T-helper 2 cell treated with Interferon-gamma antibody and Interleukin-4, amounts not matched to agents 5 μg/mL and 100 μg/mL, for 36 hours (primary cell): Measurements from ENCODE around the gene TNN.
"Not testable (repeated sequence)": the region's sequence is repeated elsewhere in the genome, so short reads cannot be mapped to it uniquely, and the experiment has no call there.

ENCODE experiments used
- DNase-seq: peaks from one replicate; pipeline ENCODE4 v3.0.0; 2021; ENCODE audit warnings: low spot score
- H3K27ac Mint-ChIP-seq: one replicate; pipeline ENCODE4 v1.8.0; 2021; ENCODE audit warnings: mild to moderate bottlenecking, mixed read lengths
- H3K27me3 Mint-ChIP-seq: one replicate; pipeline ENCODE4 v1.8.0; 2021; ENCODE audit warnings: low read depth, mixed read lengths
- H3K36me3 Mint-ChIP-seq: one replicate; pipeline ENCODE4 v1.8.0; 2021; ENCODE audit warnings: low read depth, mixed read lengths
- H3K4me1 Mint-ChIP-seq: one replicate; pipeline ENCODE4 v1.8.0; 2021; ENCODE audit warnings: low read depth, mixed read lengths
- H3K4me3 Mint-ChIP-seq: one replicate; pipeline ENCODE4 v1.8.0; 2022; ENCODE audit warnings: mild to moderate bottlenecking, moderate library complexity, mixed read lengths
- H3K9me3 Mint-ChIP-seq: one replicate; pipeline ENCODE4 v1.8.0; 2021; ENCODE audit warnings: mixed read lengths

TNN gene

DNA sequence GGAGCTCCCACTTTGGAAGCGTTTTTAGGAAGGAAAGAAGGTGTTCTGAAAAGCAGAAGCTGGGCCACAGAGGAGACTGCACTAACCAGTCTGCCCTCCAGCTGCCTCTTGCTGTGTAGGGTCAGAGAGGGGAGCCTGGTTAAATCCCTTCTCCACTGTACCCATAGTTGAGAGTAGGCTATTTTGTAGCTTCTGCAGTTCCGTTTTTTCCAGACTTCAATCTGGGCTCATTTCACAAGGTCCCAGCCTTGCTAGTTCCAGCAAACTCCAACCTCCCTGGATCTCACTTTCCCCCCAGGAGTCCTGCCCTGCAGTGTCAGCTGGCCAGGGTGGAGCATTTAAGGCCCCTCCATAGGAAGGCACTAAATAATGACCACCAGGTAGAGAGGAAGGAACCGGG is 11.0 kb downstream of the TNN start:
- Mint-ChIP-seq H3K27me3 (peaks cover 3% of the 10 kb centered on the region), H3K27ac (no peak overlapping the region), H3K4me3 (no peak overlapping the region), H3K4me1 (peaks cover 7% of the 10 kb centered on the region), H3K36me3 (no peaks in the 10 kb centered on the region), H3K9me3 (no peaks in the 10 kb centered on the region)
- no peak for DNase-seq

DNA sequence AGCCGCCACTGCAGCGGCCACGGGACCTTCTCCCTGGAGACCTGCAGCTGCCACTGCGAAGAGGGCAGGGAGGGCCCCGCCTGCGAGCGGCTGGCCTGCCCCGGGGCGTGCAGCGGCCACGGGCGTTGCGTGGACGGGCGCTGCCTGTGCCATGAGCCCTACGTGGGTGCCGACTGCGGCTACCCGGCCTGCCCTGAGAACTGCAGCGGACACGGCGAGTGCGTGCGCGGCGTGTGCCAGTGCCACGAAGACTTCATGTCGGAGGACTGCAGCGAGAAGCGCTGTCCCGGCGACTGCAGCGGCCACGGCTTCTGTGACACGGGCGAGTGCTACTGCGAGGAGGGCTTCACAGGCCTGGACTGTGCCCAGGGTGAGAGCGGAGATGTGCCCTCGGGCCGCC is 11.7 kb downstream of the TNN start:
- DNase-seq = no peak
- H3K27me3 Mint-ChIP-seq = peaks cover 3% of the 10 kb centered on the region
- H3K9me3 Mint-ChIP-seq = no peaks in the 10 kb centered on the region
- no peak overlapping the region for H3K4me3 Mint-ChIP-seq
- no peaks in the 10 kb centered on the region for H3K36me3 Mint-ChIP-seq
- no peak overlapping the region for H3K27ac Mint-ChIP-seq
- H3K4me1 Mint-ChIP-seq = peaks cover 7% of the 10 kb centered on the region

DNA sequence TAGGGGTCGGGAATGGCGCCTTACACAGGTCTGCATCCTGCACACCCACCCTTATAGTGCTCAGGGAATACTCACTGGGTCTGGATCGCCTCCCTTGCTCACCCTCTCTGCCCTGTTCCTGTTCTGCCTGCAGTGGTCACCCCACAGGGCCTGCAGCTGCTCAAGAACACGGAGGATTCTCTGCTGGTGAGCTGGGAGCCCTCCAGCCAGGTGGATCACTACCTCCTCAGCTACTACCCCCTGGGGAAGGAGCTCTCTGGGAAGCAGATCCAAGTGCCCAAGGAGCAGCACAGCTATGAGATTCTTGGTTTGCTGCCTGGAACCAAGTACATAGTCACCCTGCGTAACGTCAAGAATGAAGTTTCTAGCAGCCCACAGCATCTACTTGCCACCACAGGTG is 12.4 kb downstream of the TNN start:
- Mint-ChIP-seq H3K4me1 (peaks cover 7% of the 10 kb centered on the region), H3K36me3 (no peaks in the 10 kb centered on the region), H3K27me3 (peaks cover 3% of the 10 kb centered on the region), H3K4me3 (no peak overlapping the region), H3K27ac (no peak overlapping the region), H3K9me3 (no peaks in the 10 kb centered on the region)
- no peak for DNase-seq

DNA sequence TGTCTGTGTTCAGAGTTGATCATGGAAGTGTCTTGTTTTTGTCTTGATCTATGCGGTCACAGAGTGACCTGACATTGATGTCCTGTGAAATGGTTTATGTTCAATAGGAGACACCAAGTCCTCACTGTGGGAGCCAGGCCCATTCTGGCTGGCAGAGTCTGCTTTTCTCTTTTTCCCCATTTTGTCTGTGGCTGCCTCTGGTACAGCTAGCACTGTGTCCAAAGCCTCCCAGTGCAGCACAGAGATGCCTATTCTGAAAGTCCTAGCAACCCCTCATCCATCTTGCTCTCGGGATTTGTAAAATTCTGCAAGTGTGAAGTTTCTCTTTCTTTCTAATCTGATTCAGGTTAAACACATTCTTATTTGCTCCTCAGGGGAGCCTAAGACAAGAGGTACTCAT is 14.3 kb downstream of the TNN start:
- no peak overlapping the region for H3K27ac Mint-ChIP-seq
- peaks cover 6% of the 10 kb centered on the region for H3K27me3 Mint-ChIP-seq
- no peak overlapping the region for H3K4me3 Mint-ChIP-seq
- no peaks in the 10 kb centered on the region for H3K9me3 Mint-ChIP-seq
- no peaks in the 10 kb centered on the region for H3K4me1 Mint-ChIP-seq
- no peak for DNase-seq
- H3K36me3 Mint-ChIP-seq = no peaks in the 10 kb centered on the region

DNA sequence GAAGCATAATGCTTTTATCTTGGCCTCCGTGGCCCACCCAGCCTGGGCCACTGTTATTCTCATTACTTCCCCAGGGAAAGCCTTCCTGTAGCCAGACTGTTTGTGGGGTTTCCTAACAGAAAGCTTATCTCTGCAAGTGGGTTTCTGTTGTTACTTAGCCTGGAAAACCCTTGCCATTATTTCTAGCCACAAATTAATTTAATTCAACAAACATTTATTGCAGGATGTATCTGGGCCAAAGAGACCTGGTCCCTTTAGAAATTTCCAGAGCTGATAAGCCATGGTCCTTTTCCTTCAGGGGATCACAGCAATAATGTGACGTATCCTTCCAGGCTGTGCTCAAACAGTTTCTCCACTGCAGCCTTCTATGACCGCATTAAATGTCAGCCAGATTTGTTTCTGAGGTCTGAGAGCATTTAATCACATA is 20.9 kb downstream of the TNN start:
- no peaks in the 10 kb centered on the region for H3K36me3 Mint-ChIP-seq

DNA sequence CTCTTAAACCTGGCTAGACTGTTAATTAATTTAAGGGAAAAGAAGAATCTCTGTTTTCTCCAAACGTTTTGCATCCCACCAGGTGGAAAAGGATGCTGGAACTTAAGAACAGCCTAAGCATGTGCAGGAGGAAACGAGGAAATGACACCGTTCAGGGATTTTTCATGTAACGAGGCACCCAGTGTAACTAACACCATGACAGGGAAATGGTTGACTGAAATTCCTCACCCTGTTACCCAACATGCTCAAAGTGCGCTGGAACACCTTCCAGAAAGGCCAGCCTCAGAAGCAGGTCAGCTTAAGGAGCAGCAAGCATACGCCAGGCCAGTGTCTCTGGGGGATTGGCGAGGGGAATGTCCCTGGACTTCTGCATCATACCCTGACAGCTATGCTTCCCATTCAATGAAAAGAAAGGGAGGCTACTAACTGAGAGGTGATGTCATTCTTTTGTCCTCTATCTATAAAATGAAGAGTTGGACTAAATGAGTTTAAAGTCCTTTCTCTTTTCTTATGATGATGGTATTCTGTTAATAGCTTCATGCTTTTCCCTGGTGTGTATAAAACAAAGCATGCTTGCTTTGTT is 21.6 kb downstream of the TNN start:
- Mint-ChIP-seq H3K36me3 (no peaks in the 10 kb centered on the region), H3K9me3 (no peaks in the 10 kb centered on the region), H3K4me1 (no peaks in the 10 kb centered on the region), H3K4me3 (no peak overlapping the region), H3K27me3 (peaks cover 5% of the 10 kb centered on the region), H3K27ac (no peak overlapping the region)
- DNase-seq = no peak

More for the DNA sequence above, 20.9 kb downstream of the TNN start:
- no peak for DNase-seq
- Mint-ChIP-seq H3K4me3 (no peak overlapping the region), H3K27me3 (peaks cover 5% of the 10 kb centered on the region), H3K27ac (no peak overlapping the region), H3K9me3 (no peaks in the 10 kb centered on the region), H3K4me1 (no peaks in the 10 kb centered on the region)

DNA sequence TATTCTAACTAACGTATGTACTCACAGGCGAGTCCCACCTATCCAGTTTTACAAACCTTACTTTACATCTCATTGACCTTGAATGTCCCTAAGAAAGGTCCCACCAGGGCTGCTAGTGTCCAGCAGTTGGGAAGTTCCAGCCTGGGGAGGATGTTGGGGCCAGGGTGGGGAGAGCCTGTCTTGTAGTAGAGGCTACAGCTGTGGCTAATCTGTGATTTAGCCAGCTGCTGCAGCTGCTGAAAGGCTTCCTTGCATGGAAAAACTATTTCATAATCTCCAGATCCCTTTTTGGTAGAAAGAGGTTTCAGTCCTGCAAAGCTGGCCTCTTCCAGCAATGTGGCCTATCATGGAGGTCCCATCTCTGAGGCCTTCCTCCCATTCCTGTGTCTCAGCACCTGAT is 23.1 kb downstream of the TNN start:
- H3K4me1 Mint-ChIP-seq = no peaks in the 10 kb centered on the region
- no peak for DNase-seq
- H3K9me3 Mint-ChIP-seq = no peaks in the 10 kb centered on the region
- H3K27me3 Mint-ChIP-seq = peaks cover 5% of the 10 kb centered on the region
- no peak overlapping the region for H3K4me3 Mint-ChIP-seq
- no peak overlapping the region for H3K27ac Mint-ChIP-seq
- no peaks in the 10 kb centered on the region for H3K36me3 Mint-ChIP-seq

DNA sequence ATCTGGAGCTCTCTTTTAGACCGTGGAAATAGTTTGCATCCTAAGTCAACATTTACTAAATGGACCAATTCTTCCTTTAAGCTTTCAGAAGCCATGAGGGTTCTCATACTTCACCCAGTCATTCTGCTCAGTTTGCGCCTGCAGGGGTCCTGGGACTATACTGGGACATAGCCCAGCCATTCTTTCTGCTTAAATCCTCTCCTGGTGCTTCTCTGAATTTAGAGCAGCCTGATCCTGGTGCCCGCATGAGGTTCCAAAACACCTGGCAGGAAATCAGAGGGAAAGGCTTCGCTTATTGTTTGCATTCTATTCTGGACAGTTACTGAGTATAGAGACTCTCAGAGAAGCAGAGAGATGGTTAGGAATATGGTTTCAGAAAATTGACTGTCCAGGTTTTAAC is 27.0 kb downstream of the TNN start:
- DNase-seq = no peak
- no peaks in the 10 kb centered on the region for H3K4me1 Mint-ChIP-seq
- no peaks in the 10 kb centered on the region for H3K36me3 Mint-ChIP-seq
- H3K27ac Mint-ChIP-seq = no peak overlapping the region
- no peaks in the 10 kb centered on the region for H3K9me3 Mint-ChIP-seq
- H3K4me3 Mint-ChIP-seq = no peak overlapping the region
- peaks cover 2% of the 10 kb centered on the region for H3K27me3 Mint-ChIP-seq

DNA sequence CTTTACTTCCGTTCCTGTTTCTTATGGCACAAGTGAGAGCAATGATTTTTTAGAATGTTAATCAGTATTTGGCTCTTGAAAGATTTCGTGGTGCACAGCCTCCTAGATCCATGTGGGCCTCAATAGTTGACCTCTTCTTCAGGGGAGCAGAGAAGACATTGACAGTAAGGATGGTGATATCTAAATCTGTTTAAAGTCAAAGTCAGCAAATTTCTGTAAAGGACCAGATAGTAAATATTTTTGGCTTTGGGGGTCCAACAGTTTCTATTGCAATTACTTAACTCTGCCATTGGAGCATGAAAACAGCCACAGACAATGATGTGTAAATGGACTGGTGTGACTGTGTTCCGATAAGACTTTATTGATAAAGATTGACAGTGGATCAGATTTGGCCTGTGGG is 27.4 kb downstream of the TNN start:
- no peaks in the 10 kb centered on the region for H3K36me3 Mint-ChIP-seq
- H3K4me1 Mint-ChIP-seq = no peaks in the 10 kb centered on the region
- no peak for DNase-seq
- no peaks in the 10 kb centered on the region for H3K27me3 Mint-ChIP-seq
- no peaks in the 10 kb centered on the region for H3K9me3 Mint-ChIP-seq
- H3K4me3 Mint-ChIP-seq = no peak overlapping the region
- no peak overlapping the region for H3K27ac Mint-ChIP-seq

DNA sequence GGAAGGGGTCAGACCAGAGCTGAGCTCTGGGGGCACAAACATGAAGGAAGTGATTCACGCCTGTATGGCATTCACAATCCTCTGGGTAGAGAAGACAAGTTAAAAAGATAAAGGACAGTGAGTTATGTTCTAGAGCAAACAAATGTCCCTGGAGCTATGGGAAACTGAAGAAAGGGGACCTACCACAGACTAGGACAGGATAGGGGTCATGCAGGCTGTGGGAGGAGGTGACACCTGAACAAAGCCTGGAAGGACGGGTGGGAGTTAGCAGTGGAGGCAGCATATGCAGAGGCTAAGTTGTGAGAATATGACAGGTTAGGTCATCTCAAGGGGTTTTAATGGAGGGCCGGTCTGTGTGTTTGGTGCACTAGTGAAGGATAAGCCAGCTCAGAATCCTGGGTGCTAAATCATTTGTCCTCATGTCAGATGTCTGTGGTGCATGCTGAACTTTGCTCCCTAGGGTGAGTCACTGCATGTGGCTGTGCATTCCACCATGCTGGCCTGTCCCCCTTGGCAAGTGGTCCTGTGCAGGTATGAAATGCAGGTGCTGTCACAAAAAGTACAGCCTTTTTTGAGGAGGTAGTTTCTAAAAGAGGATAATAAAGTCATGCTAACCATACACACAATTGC is 28.5 kb downstream of the TNN start:
- Mint-ChIP-seq H3K4me1 (no peaks in the 10 kb centered on the region), H3K27ac (no peak overlapping the region), H3K27me3 (no peaks in the 10 kb centered on the region), H3K9me3 (no peaks in the 10 kb centered on the region), H3K4me3 (no peak overlapping the region), H3K36me3 (no peaks in the 10 kb centered on the region)
- no peak for DNase-seq

DNA sequence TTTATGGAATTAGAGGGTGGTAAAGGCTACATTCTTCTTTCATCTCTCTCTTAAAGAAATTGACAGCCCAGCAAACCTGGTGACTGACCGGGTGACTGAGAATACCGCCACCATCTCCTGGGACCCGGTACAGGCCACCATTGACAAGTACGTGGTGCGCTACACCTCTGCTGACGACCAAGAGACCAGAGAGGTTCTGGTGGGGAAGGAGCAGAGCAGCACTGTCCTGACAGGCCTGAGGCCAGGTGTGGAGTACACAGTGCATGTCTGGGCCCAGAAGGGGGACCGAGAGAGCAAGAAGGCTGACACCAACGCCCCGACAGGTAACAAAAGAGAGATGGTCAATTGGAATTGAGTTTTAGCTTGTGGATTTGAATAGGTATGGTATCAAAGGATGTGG is 29.7 kb downstream of the TNN start:
- Mint-ChIP-seq H3K36me3 (no peaks in the 10 kb centered on the region), H3K4me1 (no peaks in the 10 kb centered on the region), H3K4me3 (no peak overlapping the region), H3K27me3 (no peaks in the 10 kb centered on the region), H3K27ac (no peak overlapping the region), H3K9me3 (no peaks in the 10 kb centered on the region)
- DNase-seq = no peak

DNA sequence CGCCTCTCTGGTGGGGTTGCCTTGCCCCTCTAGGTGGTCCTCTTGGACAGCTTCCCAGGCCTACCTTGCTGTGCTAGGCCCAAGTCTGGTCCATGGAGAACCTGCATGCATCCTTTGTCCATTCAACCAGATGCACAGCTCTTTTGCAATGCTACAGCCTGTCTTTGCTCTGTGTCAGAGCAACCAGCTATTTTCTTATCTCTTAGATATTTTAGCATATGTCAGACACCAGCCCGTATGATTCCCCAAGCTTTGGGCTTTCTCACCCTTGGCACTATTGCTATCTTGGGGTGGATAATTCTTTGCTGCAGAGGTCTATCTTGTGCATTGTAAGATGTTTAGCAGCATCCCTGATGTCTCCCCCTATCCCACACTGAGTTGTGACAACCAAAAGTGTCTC is 32.3 kb downstream of the TNN start:
- Mint-ChIP-seq H3K4me1 (no peaks in the 10 kb centered on the region), H3K27ac (no peak overlapping the region), H3K9me3 (no peaks in the 10 kb centered on the region), H3K4me3 (no peak overlapping the region), H3K36me3 (no peaks in the 10 kb centered on the region), H3K27me3 (no peaks in the 10 kb centered on the region)
- no peak for DNase-seq

DNA sequence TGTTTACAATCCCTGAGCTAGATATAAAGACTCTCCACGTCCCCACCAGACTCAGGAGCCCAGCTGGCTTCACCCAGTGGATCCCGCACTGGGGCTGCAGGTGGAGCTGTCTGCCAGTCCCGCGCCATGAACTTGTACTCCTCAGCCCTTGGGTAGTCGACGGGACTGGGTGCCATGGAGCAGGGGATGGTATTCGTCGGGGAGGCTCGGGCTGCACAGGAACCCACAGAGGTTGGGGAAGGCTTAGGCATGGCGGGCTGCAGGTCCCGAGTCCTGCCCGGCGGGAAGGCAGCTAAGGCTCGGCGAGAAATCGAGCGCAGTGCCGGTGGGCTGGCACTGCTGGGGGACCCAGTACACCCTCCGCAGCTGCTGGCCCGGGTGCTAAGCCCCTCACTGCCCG is 34.5 kb downstream of the TNN start:
- not testable (repeated sequence) for H3K9me3 Mint-ChIP-seq, H3K36me3 Mint-ChIP-seq, H3K4me3 Mint-ChIP-seq, DNase-seq, H3K4me1 Mint-ChIP-seq, H3K27ac Mint-ChIP-seq, H3K27me3 Mint-ChIP-seq

DNA sequence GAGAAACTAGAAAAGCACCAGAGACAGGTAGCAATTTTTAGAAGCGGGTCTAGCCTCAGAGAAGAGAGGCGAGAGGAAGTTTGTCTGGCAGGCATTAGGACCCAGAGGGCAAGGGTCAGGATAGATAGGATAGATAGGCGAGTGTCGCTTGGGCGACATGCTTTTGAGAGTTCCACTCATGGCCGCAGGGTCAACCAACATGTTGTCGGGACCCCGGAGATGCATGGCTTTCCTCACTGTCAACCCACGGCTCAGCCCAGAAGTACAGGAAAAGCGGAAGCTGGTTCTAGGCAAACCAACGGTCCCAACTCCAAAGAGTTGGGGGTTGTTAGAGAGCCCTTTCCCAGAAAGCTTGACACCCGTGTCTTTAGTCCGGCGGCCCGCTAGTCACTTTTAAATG is 38.9 kb downstream of the TNN start:
- H3K27ac Mint-ChIP-seq, H3K4me1 Mint-ChIP-seq, H3K27me3 Mint-ChIP-seq, DNase-seq, H3K9me3 Mint-ChIP-seq, H3K36me3 Mint-ChIP-seq, H3K4me3 Mint-ChIP-seq: not testable (repeated sequence)

DNA sequence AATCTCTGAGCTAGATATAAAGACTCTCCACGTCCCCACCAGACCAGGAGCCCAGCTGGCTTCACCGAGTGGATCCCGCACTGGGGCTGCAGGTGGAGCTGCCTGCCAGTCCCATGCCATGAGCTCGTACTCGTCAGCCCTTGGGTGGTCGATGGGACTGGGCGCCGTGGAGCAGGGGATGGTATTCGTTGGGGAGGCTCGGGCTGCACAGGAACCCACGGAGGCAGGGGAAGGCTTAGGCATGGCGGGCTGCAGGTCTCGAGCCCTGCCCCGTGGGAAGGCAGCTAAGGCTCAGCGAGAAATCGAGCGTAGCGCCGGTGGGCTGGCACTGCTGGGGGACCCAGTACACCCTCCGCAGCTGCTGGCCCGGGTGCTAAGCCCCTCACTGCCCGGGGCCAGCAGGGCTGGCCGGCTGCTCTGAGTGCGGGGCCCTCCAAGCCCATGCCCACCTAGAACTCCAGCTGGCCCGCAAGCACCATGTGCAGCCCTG is 40.7 kb downstream of the TNN start:
- H3K4me1 Mint-ChIP-seq, H3K36me3 Mint-ChIP-seq, H3K27ac Mint-ChIP-seq, H3K4me3 Mint-ChIP-seq, DNase-seq, H3K27me3 Mint-ChIP-seq, H3K9me3 Mint-ChIP-seq: not testable (repeated sequence)
